ENCODE results near the gene SPTLC3. TPM values are rescaled to one million over a fixed set of nuclear protein-coding genes. Genes with fewer than 3 reads are reported as not detected.

Gene SPTLC3
- total and polyA plus RNA-seq, 5 donors from 2014 or later: 0.12 to 0.54 (median 0.13) TPM; not detected in 2

- Mint-ChIP-seq H3K27me3 (no peaks in the 10 kb centered on the region), H3K27ac (no peak overlapping the region), H3K4me1 (peaks cover 0 to 4% (median 0%) of the 10 kb centered on the region in 4 donors), H3K36me3 (no peaks in the 10 kb centered on the region), H3K4me3 (no peak overlapping the region), H3K9me3 (peaks cover 0 to 19% (median 12%) of the 10 kb centered on the region in 7 donors)
- ATAC-seq (ENCODE audit: low read depth in 2 of 2) (no peak), DNase-seq (no peak)
- no peaks in the 10 kb centered on the region for H3K4me1 ChIP-seq (ENCODE audit: control insufficient read depth, insufficient read depth, low read length, poor library complexity, severe bottlenecking)
- H3K36me3 ChIP-seq (ENCODE audit: control insufficient read depth, insufficient read depth, low read length): no peaks in the 10 kb centered on the region
- peaks cover 3% of the 10 kb centered on the region in 2 experiments for H3K9me3 ChIP-seq (ENCODE audit: control insufficient read depth in 2 of 2, low read length in 2 of 2)
- H3K27ac ChIP-seq (ENCODE audit: insufficient read depth, low read length, poor library complexity, severe bottlenecking): no peak overlapping the region
- no peaks in the 10 kb centered on the region for H3K27me3 ChIP-seq (ENCODE audit: control insufficient read depth, insufficient read depth, low read length)
- no peak overlapping the region for H3K4me3 ChIP-seq (ENCODE audit: low read depth, low read length)
Observed at GRCh38 chr20:13024596-13024995, 15.8 kb downstream of the SPTLC3 start.

- H3K27me3 ChIP-seq (ENCODE audit: control insufficient read depth, insufficient read depth, low read length): no peaks in the 10 kb centered on the region
- DNase-seq: no peak
- Mint-ChIP-seq H3K27ac (no peak overlapping the region), H3K4me3 (no peak overlapping the region), H3K4me1 (peaks cover 0 to 4% (median 0%) of the 10 kb centered on the region in 4 donors), H3K27me3 (no peaks in the 10 kb centered on the region), H3K36me3 (no peaks in the 10 kb centered on the region), H3K9me3 (peaks cover 0 to 19% (median 13%) of the 10 kb centered on the region in 7 donors)
- ATAC-seq (ENCODE audit: low read depth in 2 of 2): no peak
- no peak overlapping the region for H3K27ac ChIP-seq (ENCODE audit: insufficient read depth, low read length, poor library complexity, severe bottlenecking)
- H3K4me3 ChIP-seq (ENCODE audit: low read depth, low read length): no peak overlapping the region
- H3K36me3 ChIP-seq (ENCODE audit: control insufficient read depth, insufficient read depth, low read length): no peaks in the 10 kb centered on the region
- peaks cover 3% of the 10 kb centered on the region in 2 experiments for H3K9me3 ChIP-seq (ENCODE audit: control insufficient read depth in 2 of 2, low read length in 2 of 2)
- no peaks in the 10 kb centered on the region for H3K4me1 ChIP-seq (ENCODE audit: control insufficient read depth, insufficient read depth, low read length, poor library complexity, severe bottlenecking)
Observed at GRCh38 chr20:13025181-13025580, 16.4 kb downstream of the SPTLC3 start.

GRCh38 chr20:13028001-13028400 is 19.2 kb downstream of the SPTLC3 start:
- DNase-seq (no peak), ATAC-seq (ENCODE audit: low read depth in 2 of 2) (no peak)
- no peaks in the 10 kb centered on the region for H3K4me1 ChIP-seq (ENCODE audit: control insufficient read depth, insufficient read depth, low read length, poor library complexity, severe bottlenecking)
- H3K9me3 ChIP-seq (ENCODE audit: control insufficient read depth in 2 of 2, low read length in 2 of 2): no peaks in the 10 kb centered on the region
- Mint-ChIP-seq H3K4me1 (peaks cover 0 to 4% (median 0%) of the 10 kb centered on the region in 4 donors), H3K36me3 (no peaks in the 10 kb centered on the region), H3K9me3 (peaks cover 0 to 9% (median 3%) of the 10 kb centered on the region in 7 donors), H3K27me3 (no peaks in the 10 kb centered on the region), H3K27ac (no peak overlapping the region), H3K4me3 (no peak overlapping the region)
- H3K36me3 ChIP-seq (ENCODE audit: control insufficient read depth, insufficient read depth, low read length): no peaks in the 10 kb centered on the region
- no peak overlapping the region for H3K4me3 ChIP-seq (ENCODE audit: low read depth, low read length)
- no peak overlapping the region for H3K27ac ChIP-seq (ENCODE audit: insufficient read depth, low read length, poor library complexity, severe bottlenecking)
- H3K27me3 ChIP-seq (ENCODE audit: control insufficient read depth, insufficient read depth, low read length): no peaks in the 10 kb centered on the region

GRCh38 chr20:13028673-13029072 is 19.9 kb downstream of the SPTLC3 start:
- no peak for DNase-seq
- no peak overlapping the region for H3K27ac Mint-ChIP-seq

GRCh38 chr20:13029687-13030375 is 21.1 kb downstream of the SPTLC3 start:
- no peak overlapping the region for H3K27ac ChIP-seq (ENCODE audit: insufficient read depth, low read length, poor library complexity, severe bottlenecking)
- ATAC-seq (ENCODE audit: low read depth in 2 of 2): no peak
- Mint-ChIP-seq H3K4me3 (no peak overlapping the region), H3K4me1 (peaks cover 0 to 4% (median 0%) of the 10 kb centered on the region in 4 donors), H3K36me3 (no peaks in the 10 kb centered on the region), H3K9me3 (peaks cover 0 to 8% (median 2%) of the 10 kb centered on the region in 7 donors), H3K27me3 (no peaks in the 10 kb centered on the region), H3K27ac (no peak overlapping the region)
- H3K36me3 ChIP-seq (ENCODE audit: control insufficient read depth, insufficient read depth, low read length): no peaks in the 10 kb centered on the region
- H3K4me1 ChIP-seq (ENCODE audit: control insufficient read depth, insufficient read depth, low read length, poor library complexity, severe bottlenecking): no peaks in the 10 kb centered on the region
- H3K27me3 ChIP-seq (ENCODE audit: control insufficient read depth, insufficient read depth, low read length): no peaks in the 10 kb centered on the region
- DNase-seq: no peak
- H3K9me3 ChIP-seq (ENCODE audit: control insufficient read depth in 2 of 2, low read length in 2 of 2): no peaks in the 10 kb centered on the region
- H3K4me3 ChIP-seq (ENCODE audit: low read depth, low read length): no peak overlapping the region

More at GRCh38 chr20:13028673-13029072, 19.9 kb downstream of the SPTLC3 start:
- Histone ChIP-seq H3K27ac (ENCODE audit: insufficient read depth, low read length, poor library complexity, severe bottlenecking) (no peak overlapping the region), H3K4me3 (ENCODE audit: low read depth, low read length) (no peak overlapping the region), H3K27me3 (ENCODE audit: control insufficient read depth, insufficient read depth, low read length) (no peaks in the 10 kb centered on the region), H3K9me3 (ENCODE audit: control insufficient read depth in 2 of 2, low read length in 2 of 2) (no peaks in the 10 kb centered on the region), H3K36me3 (ENCODE audit: control insufficient read depth, insufficient read depth, low read length) (no peaks in the 10 kb centered on the region), H3K4me1 (ENCODE audit: control insufficient read depth, insufficient read depth, low read length, poor library complexity, severe bottlenecking) (no peaks in the 10 kb centered on the region)
- Mint-ChIP-seq H3K27me3 (no peaks in the 10 kb centered on the region), H3K4me1 (peaks cover 0 to 4% (median 0%) of the 10 kb centered on the region in 4 donors), H3K9me3 (peaks cover 0 to 6% (median 2%) of the 10 kb centered on the region in 7 donors), H3K4me3 (no peak overlapping the region), H3K36me3 (no peaks in the 10 kb centered on the region)
- ATAC-seq (ENCODE audit: low read depth in 2 of 2): no peak

- no peak overlapping the region for H3K27ac Mint-ChIP-seq
- no peaks in the 10 kb centered on the region for H3K4me1 Mint-ChIP-seq
- ATAC-seq (ENCODE audit: low read depth in 2 of 2): no peak
- H3K27me3 Mint-ChIP-seq: no peaks in the 10 kb centered on the region
- H3K36me3 Mint-ChIP-seq: no peaks in the 10 kb centered on the region
- H3K9me3 Mint-ChIP-seq: peaks cover 0 to 8% (median 1%) of the 10 kb centered on the region in 7 donors
- no peaks in the 10 kb centered on the region for H3K27me3 ChIP-seq (ENCODE audit: control insufficient read depth, insufficient read depth, low read length)
- no peaks in the 10 kb centered on the region for H3K9me3 ChIP-seq (ENCODE audit: control insufficient read depth in 2 of 2, low read length in 2 of 2)
- no peaks in the 10 kb centered on the region for H3K4me1 ChIP-seq (ENCODE audit: control insufficient read depth, insufficient read depth, low read length, poor library complexity, severe bottlenecking)
- H3K36me3 ChIP-seq (ENCODE audit: control insufficient read depth, insufficient read depth, low read length): no peaks in the 10 kb centered on the region
- H3K4me3 Mint-ChIP-seq: no peak overlapping the region
- no peak for DNase-seq
- H3K4me3 ChIP-seq (ENCODE audit: low read depth, low read length): no peak overlapping the region
- no peak overlapping the region for H3K27ac ChIP-seq (ENCODE audit: insufficient read depth, low read length, poor library complexity, severe bottlenecking)
Observed at GRCh38 chr20:13031751-13032150, 23.0 kb downstream of the SPTLC3 start.

GRCh38 chr20:13034115-13034514 is 25.3 kb downstream of the SPTLC3 start:
- no peaks in the 10 kb centered on the region for H3K4me1 Mint-ChIP-seq
- no peak overlapping the region for H3K27ac ChIP-seq (ENCODE audit: insufficient read depth, low read length, poor library complexity, severe bottlenecking)

GRCh38 chr20:13034936-13035335 is 26.2 kb downstream of the SPTLC3 start:
- no peaks in the 10 kb centered on the region for H3K27me3 Mint-ChIP-seq
- no peaks in the 10 kb centered on the region for H3K27me3 ChIP-seq (ENCODE audit: control insufficient read depth, insufficient read depth, low read length)
- no peaks in the 10 kb centered on the region for H3K4me1 ChIP-seq (ENCODE audit: control insufficient read depth, insufficient read depth, low read length, poor library complexity, severe bottlenecking)
- H3K4me3 Mint-ChIP-seq: no peak overlapping the region
- H3K36me3 ChIP-seq (ENCODE audit: control insufficient read depth, insufficient read depth, low read length): no peaks in the 10 kb centered on the region
- peaks cover 0 to 4% (median 2%) of the 10 kb centered on the region in 7 donors for H3K9me3 Mint-ChIP-seq
- no peak for DNase-seq
- ATAC-seq (ENCODE audit: low read depth in 2 of 2): no peak
- H3K27ac ChIP-seq (ENCODE audit: insufficient read depth, low read length, poor library complexity, severe bottlenecking): no peak overlapping the region
- H3K4me1 Mint-ChIP-seq: no peaks in the 10 kb centered on the region
- H3K27ac Mint-ChIP-seq: no peak overlapping the region
- no peaks in the 10 kb centered on the region for H3K36me3 Mint-ChIP-seq
- no peaks in the 10 kb centered on the region for H3K9me3 ChIP-seq (ENCODE audit: control insufficient read depth in 2 of 2, low read length in 2 of 2)
- H3K4me3 ChIP-seq (ENCODE audit: low read depth, low read length): no peak overlapping the region

More at GRCh38 chr20:13034115-13034514, 25.3 kb downstream of the SPTLC3 start:
- H3K9me3 Mint-ChIP-seq: peaks cover 0 to 4% (median 2%) of the 10 kb centered on the region in 7 donors
- no peak overlapping the region for H3K4me3 Mint-ChIP-seq
- Histone ChIP-seq H3K36me3 (ENCODE audit: control insufficient read depth, insufficient read depth, low read length) (no peaks in the 10 kb centered on the region), H3K27me3 (ENCODE audit: control insufficient read depth, insufficient read depth, low read length) (no peaks in the 10 kb centered on the region), H3K9me3 (ENCODE audit: control insufficient read depth in 2 of 2, low read length in 2 of 2) (no peaks in the 10 kb centered on the region), H3K4me1 (ENCODE audit: control insufficient read depth, insufficient read depth, low read length, poor library complexity, severe bottlenecking) (no peaks in the 10 kb centered on the region), H3K4me3 (ENCODE audit: low read depth, low read length) (no peak overlapping the region)
- ATAC-seq (ENCODE audit: low read depth in 2 of 2): no peak
- no peaks in the 10 kb centered on the region for H3K27me3 Mint-ChIP-seq
- no peaks in the 10 kb centered on the region for H3K36me3 Mint-ChIP-seq
- DNase-seq: no peak
- H3K27ac Mint-ChIP-seq: no peak overlapping the region

Data from CD4-positive, CD25-positive, alpha-beta regulatory T cell (primary cell).